Stomach (tissue), 9 donors: ENCODE results near the gene STK32C. TPM values are rescaled to one million over a fixed set of nuclear protein-coding genes. Genes with fewer than 3 reads are reported as not detected.

Experiments used
- DNase-seq, 2 donors: peaks; one replicate each; pipeline versions ENCODE4 v3.0.0 to v3.0.0-alpha.2; 2013 to 2019
- H3K27ac ChIP-seq, 5 donors: fragments of 200-600 bp in 4 of 5; sonication (generic) in 4 of 5; one replicate each; pipeline ENCODE4 v1.5.1; 2013 to 2019; ENCODE audit warnings: mild to moderate bottlenecking in 1 of 5, moderate library complexity in 1 of 5
- H3K27me3 ChIP-seq, 3 donors: fragments of 200-600 bp; sonication (generic); one replicate each; pipeline ENCODE4 v1.5.1; 2017 to 2019; ENCODE audit warnings: mixed run types in 1 of 3
- H3K36me3 ChIP-seq, 4 donors: fragments of 200-600 bp; sonication (generic); 1 replicate in 3 of 4; 2 replicates in 1 of 4; pipeline ENCODE4 v1.5.1; 2016 to 2019
- H3K4me1 ChIP-seq, 4 donors: fragments of 200-600 bp; sonication (generic); one replicate each; pipeline ENCODE4 v1.5.1; 2016 to 2019
- H3K4me3 ChIP-seq, 4 donors: fragments of 200-600 bp; sonication (generic) in 3 of 4; one replicate each; pipeline ENCODE4 v1.5.1; 2016 to 2019; ENCODE audit warnings: mild to moderate bottlenecking in 1 of 4
- H3K9me3 ChIP-seq, 4 donors: fragments of 200-600 bp; sonication (generic); one replicate each; pipeline ENCODE4 v1.5.1; 2016 to 2019
- EP300 ChIP-seq: sonication (generic); formaldehyde crosslinking; IDR thresholded peaks from one replicate; pipeline ENCODE4 v1.6.1; 2017; ENCODE audit warnings: antibody characterized with exemption
- POLR2A ChIP-seq, 4 donors: fragments of 450-650 bp; IDR thresholded peaks; one replicate each; pipeline ENCODE4 v1.6.1; 2016; ENCODE audit warnings: antibody characterized with exemption in 4 of 4, control low read depth in 2 of 4, mild to moderate bottlenecking in 1 of 4, moderate library complexity in 1 of 4
- POLR2AphosphoS5 ChIP-seq, 3 donors: sonication (generic); formaldehyde crosslinking; IDR thresholded peaks; one replicate each; pipeline ENCODE4 v1.6.1; 2016; ENCODE audit warnings: antibody characterized with exemption in 3 of 3
- WGBS, 5 donors: extraction: QIAGEN DNeasy Blood & Tissue Kit in 3 of 5; methylation state at CpG; one replicate each; pipeline versions ENCODE4 v1.1.5 to v1.1.7; 2013 to 2018; 5-methylcytosine and 5-hydroxymethylcytosine counted together
- intact Hi-C: fragments of 100-400 bp; cut with DNase I; formaldehyde crosslinking; loops from one replicate; pipeline ENCODE4 v1.15.1; 2023; ENCODE audit warnings: low total_unique reads
- polyA plus RNA-seq, 3 donors: library from polyadenylated mRNA; stranded (reverse); fragments of 200-250 nt; gene quantifications; one replicate each; pipeline ENCODE4 v1.2.3, GENCODE V29; 2013
- total RNA-seq, 5 donors: library from RNA; depleted of rRNA; stranded (reverse); fragments of >200 nt; gene quantifications; one replicate each; pipeline versions ENCODE4 v1.1.0 to v1.2.3, GENCODE V29; 2014 to 2016
- TF ChIP-seq, protein P1 (sequence below), 7 experiments: fragments of 450-650 bp in 4 of 7; fragments of 200-600 bp in 3 of 7; sonication (generic) in 3 of 7; IDR thresholded peaks; one replicate each; pipeline ENCODE4 v1.5.1; 2016 to 2019; ENCODE audit warnings: antibody characterized with exemption in 7 of 7, control low read depth in 2 of 7, mild to moderate bottlenecking in 1 of 7
- donor health status: healthy with polysubstance abuse.
- donor health status: Bipolar disorder and iron deficiency.
- donor health status: healthy.

Gene STK32C
- total and polyA plus RNA-seq, 8 donors = 1.6 to 71.0 (median 7.9) TPM; not detected in 1

DNA sequence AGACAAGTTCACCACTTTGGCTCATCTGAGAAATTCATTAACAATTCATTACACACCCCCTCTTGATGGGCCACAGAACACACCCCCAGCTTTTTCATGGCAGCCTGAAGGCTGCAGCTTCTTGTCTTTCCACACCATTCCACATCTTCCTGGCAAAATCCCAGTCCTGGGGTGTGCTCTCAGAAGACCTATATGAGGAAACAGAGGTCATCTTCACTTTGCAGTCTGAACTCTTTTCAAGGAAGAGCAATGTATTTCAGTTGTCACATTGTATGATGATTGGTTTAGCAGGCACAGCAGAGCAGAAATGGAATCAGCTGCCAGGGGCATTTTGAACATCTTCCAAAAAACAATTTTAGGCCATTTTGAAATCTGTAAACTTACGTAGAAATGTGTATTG lies 16.4 kb upstream of the STK32C start:
- Histone ChIP-seq H3K9me3 (no peaks in the 10 kb centered on the region), H3K4me3 (no peak overlapping the region), H3K27me3 (no peaks in the 10 kb centered on the region), H3K36me3 (peaks cover 0 to 22% (median 2%) of the 10 kb centered on the region in 4 donors), H3K4me1 (peaks cover 0 to 16% (median 6%) of the 10 kb centered on the region in 4 donors), H3K27ac (no peak overlapping the region)
- intact Hi-C loops = no loop called here
- 72 to 92% (median 89%) methylated on average over 1 of the region's 1 CpG for WGBS, 5 donors
- TF ChIP-seq EP300 (no peak), POLR2A (IDR thresholded peaks at IDR 0.05) (no peak), POLR2AphosphoS5 (IDR thresholded peaks at IDR 0.05) (no peak)
- TF ChIP-seq, protein P1, sequence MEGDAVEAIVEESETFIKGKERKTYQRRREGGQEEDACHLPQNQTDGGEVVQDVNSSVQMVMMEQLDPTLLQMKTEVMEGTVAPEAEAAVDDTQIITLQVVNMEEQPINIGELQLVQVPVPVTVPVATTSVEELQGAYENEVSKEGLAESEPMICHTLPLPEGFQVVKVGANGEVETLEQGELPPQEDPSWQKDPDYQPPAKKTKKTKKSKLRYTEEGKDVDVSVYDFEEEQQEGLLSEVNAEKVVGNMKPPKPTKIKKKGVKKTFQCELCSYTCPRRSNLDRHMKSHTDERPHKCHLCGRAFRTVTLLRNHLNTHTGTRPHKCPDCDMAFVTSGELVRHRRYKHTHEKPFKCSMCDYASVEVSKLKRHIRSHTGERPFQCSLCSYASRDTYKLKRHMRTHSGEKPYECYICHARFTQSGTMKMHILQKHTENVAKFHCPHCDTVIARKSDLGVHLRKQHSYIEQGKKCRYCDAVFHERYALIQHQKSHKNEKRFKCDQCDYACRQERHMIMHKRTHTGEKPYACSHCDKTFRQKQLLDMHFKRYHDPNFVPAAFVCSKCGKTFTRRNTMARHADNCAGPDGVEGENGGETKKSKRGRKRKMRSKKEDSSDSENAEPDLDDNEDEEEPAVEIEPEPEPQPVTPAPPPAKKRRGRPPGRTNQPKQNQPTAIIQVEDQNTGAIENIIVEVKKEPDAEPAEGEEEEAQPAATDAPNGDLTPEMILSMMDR (IDR thresholded peaks at IDR 0.05) = no peak
- no peak for DNase-seq

DNA sequence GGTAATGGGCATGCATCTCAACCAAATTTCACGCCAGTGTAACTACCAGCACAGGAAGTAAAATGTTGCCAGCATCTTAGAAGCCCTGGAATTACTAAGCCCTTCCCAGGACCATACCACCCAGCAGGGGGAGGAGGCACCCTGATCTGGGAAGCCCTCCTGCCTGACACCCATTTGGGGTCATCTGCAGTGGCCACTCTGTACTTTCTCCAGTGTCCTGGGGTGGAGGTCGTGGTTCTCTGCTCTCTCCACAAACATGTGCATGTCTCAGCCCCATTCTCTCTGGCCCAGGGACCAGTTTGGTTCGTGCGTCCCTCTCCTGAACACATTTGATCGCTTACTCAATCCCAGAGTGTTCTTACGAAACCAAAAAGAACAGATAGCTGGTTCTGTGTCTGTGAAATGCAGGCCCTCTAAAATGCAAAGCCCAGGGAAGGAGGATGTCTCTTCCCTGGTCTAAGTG lies 14.9 kb upstream of the STK32C start:
- intact Hi-C loops = no loop called here
- H3K4me1 ChIP-seq = peaks cover 0 to 2% (median under 1%) of the 10 kb centered on the region in 4 donors
- 69 to 80% (median 77%) methylated on average over 5 to 6 of the region's 6 CpGs for WGBS, 5 donors
- H3K36me3 ChIP-seq = peaks cover 0 to 22% (median 2%) of the 10 kb centered on the region in 4 donors
- H3K9me3 ChIP-seq = no peaks in the 10 kb centered on the region
- no peak for DNase-seq
- H3K4me3 ChIP-seq = no peak overlapping the region
- H3K27ac ChIP-seq = no peak overlapping the region
- TF ChIP-seq, protein P1 (IDR thresholded peaks at IDR 0.05) = no peak
- no peak for TF ChIP-seq EP300
- no peak for TF ChIP-seq POLR2A (IDR thresholded peaks at IDR 0.05)
- TF ChIP-seq POLR2AphosphoS5 (IDR thresholded peaks at IDR 0.05) = no peak
- H3K27me3 ChIP-seq = no peaks in the 10 kb centered on the region

DNA sequence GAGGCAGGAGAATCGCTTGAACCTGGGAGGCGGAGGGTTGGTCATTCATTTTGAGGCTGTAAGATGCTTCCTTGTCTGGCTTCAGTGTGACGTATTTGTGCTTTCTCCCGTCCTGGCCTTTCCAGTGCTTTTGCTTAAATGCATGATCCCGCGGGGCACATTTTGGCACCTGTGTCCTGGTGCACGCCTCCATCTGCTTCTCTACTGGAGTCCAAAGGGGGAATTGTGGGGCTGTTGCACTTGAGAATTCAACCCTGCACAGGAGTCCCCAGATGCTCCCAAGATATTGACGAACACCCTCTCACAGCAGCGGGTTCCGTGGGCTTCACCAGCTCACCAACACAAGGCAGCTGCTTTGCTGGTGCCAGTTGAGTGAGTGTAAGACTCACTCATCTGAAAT lies 14.0 kb upstream of the STK32C start:
- H3K4me3 ChIP-seq = no peak overlapping the region
- 86 to 95% (median 92%) methylated on average over 10 of the region's 10 CpGs for WGBS, 5 donors
- no peaks in the 10 kb centered on the region for H3K27me3 ChIP-seq
- TF ChIP-seq POLR2A (IDR thresholded peaks at IDR 0.05) = no peak
- no peak for TF ChIP-seq POLR2AphosphoS5 (IDR thresholded peaks at IDR 0.05)
- TF ChIP-seq, protein P1 (IDR thresholded peaks at IDR 0.05) = no peak
- H3K27ac ChIP-seq = no peak overlapping the region
- no peaks in the 10 kb centered on the region for H3K4me1 ChIP-seq
- no peaks in the 10 kb centered on the region for H3K9me3 ChIP-seq
- intact Hi-C loops = no loop called here
- no peak for DNase-seq
- H3K36me3 ChIP-seq = peaks cover 0 to 17% (median 2%) of the 10 kb centered on the region in 4 donors

- H3K4me1 ChIP-seq = no peaks in the 10 kb centered on the region
- no peaks in the 10 kb centered on the region for H3K9me3 ChIP-seq
- H3K27ac ChIP-seq = peak overlapping the region in 1 of 5 donors; percentile 17
- no peak for TF ChIP-seq POLR2A (IDR thresholded peaks at IDR 0.05)
- TF ChIP-seq, protein P1 (IDR thresholded peaks at IDR 0.05) = no peak
- no peak for TF ChIP-seq POLR2AphosphoS5 (IDR thresholded peaks at IDR 0.05)
- no peak for TF ChIP-seq EP300
- 88 to 92% (median 91%) methylated on average over 13 of the region's 13 CpGs for WGBS, 5 donors
- no peak for DNase-seq
- H3K27me3 ChIP-seq = no peaks in the 10 kb centered on the region
- intact Hi-C loops = no loop called here
- H3K4me3 ChIP-seq = no peak overlapping the region
- peaks cover 0 to 10% (median 2%) of the 10 kb centered on the region in 4 donors for H3K36me3 ChIP-seq
Observed at GRCh38 chr10:132320654-132321469, 13.1 kb upstream of the STK32C start.
